Measurements from ENCODE around the gene KLHL30.
"Not testable (repeated sequence)": the region's sequence is repeated elsewhere in the genome, so short reads cannot be mapped to it uniquely, and the experiment has no call there.

The KLHL30 gene

GRCh38 chr2:238165288-238165921, 26.9 kb downstream of the KLHL30 start:
- no peak for DNase-seq

DNA sequence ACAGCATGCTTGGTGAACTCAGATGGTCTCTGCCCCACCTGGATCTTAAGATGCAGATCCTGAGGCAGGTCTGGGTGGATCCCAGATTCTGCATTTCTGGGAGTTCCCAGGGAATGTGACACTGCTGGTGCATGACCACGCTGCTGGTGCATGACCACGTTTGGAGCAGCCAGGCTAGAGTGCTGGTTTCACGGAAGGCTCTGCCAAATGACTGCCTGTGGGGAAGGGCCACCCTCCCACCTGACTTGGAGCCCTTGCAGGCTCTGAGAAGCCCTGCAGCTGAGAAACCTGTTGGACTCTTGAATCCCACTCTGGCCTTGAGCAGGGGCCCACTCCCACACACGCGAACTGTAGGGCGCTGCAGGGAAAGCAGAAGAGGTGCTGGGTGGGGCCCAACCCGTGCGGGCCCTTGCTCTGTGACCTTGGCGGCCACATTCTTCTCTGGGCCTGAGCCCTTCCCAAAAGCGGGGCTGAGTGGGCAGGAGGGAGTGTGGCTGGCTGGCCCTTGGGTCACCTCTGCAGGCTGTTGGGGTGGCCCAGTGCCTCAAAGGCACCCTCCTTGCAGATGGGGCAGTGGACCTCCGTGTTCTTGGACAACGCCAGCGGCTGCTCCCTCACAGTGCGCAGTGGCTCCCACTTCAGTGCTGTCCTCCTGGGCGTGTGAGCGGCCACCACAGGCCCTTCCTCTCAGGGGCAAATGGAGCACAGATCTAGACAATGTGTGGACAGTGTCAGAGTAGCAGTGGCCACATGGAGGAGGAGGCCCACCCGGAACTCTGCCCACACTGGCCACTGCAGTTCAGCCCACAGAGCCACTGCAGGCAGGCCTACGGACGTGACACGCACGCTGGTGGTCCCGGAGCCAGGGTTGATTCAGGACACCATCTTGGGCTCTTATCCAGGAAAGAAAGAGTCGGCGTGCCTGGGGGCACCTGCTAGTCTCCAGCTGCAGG, 28.2 kb downstream of the KLHL30 start:
- DNase-seq = no peak

- DNase-seq = no peak
Measured at GRCh38 chr2:238167344-238167715, 28.9 kb downstream of the KLHL30 start.

DNA sequence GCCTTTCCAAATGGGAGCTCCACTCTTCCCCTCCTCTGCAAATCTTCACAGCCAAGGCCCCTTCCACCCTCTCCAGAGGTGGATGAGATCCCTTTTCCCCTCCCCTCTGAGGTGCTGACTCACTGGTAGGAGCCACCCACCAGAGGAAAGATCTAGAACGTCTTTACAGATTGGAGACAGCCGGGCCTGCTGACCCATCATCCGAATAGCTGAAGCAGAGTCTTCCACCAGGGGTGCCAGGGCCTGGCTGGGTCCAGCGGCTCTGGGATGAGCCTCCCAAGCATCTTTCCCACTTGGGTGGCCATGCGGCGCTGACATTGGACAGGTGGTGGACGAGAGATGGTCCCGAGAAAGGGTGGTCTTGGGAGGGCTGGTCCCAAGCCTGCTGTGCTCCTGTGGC, 29.3 kb downstream of the KLHL30 start:
- no peak for DNase-seq

DNA sequence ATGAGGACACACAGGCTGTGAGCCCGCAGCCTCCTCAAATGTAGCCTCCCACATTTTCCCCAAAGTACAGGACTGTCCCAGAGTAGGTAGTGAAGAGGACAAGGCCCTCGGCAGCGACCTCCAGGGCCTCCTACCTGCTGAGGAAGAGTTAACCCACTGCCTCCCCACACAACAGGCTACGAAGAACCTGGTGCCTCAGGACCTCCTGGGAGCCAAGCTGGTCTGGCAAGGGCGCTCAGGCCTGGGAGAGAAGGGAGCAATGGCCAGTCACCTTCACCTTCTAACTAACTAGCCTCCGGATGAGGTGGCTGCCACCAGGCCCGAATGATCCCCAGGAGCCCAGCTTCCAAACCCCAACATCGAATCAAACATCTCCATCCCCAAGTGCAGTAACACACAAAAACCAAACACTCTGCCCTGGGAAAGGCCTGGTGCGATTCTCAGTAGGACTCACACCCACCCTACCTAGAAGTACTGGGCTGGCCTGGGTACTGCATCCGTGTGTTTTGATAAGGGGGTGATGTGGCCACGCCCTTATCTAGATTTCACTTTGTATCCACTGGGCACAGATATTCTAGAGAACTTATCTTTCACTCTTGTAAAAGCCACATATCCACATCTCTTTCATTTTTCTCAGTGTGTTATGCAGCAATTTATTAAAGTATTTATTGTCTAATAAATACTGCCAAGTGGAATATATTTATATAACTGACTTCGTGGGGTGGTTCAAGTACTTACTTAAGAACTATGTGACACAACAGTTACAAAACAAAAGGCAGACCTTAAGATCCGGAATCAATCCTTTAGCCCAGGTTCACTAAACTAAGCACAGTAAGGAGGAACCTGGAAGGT, 30.0 kb downstream of the KLHL30 start:
- DNase-seq = no peak

GRCh38 chr2:238169048-238169707, 30.7 kb downstream of the KLHL30 start:
- no peak for DNase-seq

GRCh38 chr2:238169708-238170251, 31.3 kb downstream of the KLHL30 start:
- no peak for DNase-seq

DNA sequence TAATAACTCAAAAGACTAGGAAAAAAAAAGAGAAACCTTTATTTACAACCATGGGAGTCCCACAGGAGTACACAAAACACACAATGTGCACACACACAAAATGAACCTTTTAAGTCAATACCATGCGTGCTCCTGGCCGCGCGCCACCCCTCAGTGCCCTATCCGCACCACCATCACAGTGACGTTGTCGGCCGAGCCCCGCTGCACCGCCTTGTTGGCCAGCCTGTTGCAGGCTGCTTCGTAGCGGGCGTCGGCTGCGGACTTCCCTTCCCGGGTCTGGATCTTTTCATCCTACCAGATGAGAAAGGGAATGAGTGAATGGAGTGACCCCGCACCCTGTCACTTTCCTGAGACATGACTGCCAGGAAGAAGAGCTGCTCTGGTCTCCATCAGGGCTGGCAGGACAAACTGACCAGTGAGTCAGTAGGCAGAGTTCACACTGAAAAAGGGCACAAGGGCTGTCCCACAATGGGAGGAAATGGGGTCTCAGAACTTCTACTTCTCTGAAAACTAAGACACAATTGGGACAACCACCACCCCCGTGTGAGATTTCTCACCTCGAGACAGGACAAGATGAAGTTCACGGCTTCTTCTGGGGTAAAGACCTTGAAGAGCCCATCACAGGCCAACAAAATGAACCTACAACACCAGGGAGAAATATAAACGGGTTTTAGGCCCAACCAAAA, 32.1 kb downstream of the KLHL30 start:
- no peak for DNase-seq

GRCh38 chr2:238171072-238171431, 32.6 kb downstream of the KLHL30 start:
- not testable (repeated sequence) for DNase-seq

DNA sequence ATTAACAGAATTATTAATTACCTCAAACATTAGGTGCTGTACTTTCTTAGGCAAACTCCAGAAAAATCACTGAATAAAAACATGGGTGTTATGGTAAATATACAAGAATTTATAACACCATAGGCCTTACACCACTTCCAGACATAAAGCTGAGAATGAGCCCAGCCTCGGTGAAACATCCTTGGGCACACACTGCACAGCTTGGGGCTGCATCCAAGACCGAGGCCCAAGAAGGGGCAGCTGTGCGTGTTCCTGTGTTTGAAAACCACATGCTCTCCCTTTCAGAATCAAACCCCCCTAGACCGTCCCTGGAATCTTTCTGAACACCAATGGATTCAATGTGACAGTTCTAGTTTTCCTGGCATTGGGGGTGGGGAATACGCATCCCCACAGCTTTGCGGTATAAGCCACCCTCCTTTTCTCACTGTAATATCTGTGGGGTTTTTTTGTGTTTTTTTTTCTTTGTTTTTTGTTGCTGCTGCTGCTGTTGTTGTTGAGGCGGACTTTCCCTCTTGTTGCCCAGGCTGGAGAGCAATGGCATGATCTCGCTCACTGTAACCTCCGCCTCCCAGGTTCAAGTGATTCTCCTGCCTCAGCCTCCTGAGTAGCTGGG, 33.2 kb downstream of the KLHL30 start:
- DNase-seq = no peak

- no peak for DNase-seq
Measured at GRCh38 chr2:238172439-238172838, 34.0 kb downstream of the KLHL30 start.

DNA sequence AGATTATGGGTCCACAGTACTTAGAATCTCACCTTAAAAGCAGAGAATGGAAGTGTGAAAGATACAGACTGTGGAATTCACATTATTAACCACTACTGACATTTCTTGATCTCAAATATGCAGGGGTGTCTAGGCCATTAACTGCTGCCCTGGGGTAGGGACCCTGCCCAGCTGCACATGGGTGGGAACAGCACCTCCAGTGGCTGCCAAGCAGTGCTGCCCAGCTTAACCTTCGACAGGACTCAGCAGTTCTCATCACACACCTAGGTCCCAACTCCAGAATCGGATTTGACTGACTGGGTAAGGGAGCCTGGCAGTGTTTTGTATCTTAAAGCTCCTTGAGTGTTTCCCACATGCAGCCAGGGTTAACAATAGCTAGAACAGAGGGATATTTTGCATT, 35.2 kb downstream of the KLHL30 start:
- no peak for DNase-seq

- no peak for DNase-seq
Measured at GRCh38 chr2:238174291-238174690, 35.8 kb downstream of the KLHL30 start.

GRCh38 chr2:238174701-238175100, 36.2 kb downstream of the KLHL30 start:
- DNase-seq = no peak

GRCh38 chr2:238176613-238177012, 38.1 kb downstream of the KLHL30 start:
- no peak for DNase-seq

- no peak for DNase-seq
Measured at GRCh38 chr2:238180554-238180953, 42.1 kb downstream of the KLHL30 start.

- DNase-seq = no peak
Measured at GRCh38 chr2:238182362-238182761, 43.9 kb downstream of the KLHL30 start.

GRCh38 chr2:238183821-238184220, 45.4 kb downstream of the KLHL30 start:
- no peak for DNase-seq

- DNase-seq = no peak
Measured at GRCh38 chr2:238187618-238188548, 49.4 kb downstream of the KLHL30 start.

- no peak for DNase-seq
Measured at GRCh38 chr2:238190445-238190844, 52.0 kb downstream of the KLHL30 start.
